BJ (cell line): ENCODE results near the gene DLST. TPM values are rescaled to one million over a fixed set of nuclear protein-coding genes. Genes with fewer than 3 reads are reported as not detected.
"Not testable (repeated sequence)": the region's sequence is repeated elsewhere in the genome, so short reads cannot be mapped to it uniquely, and the experiment has no call there.

Experiments
- CTCF ChIA-PET: fragments of 350-600 bp; formaldehyde crosslinking; extraction: SDS; loops from one replicate; lab custom pipeline; 2021; ENCODE audit warnings: antibody characterized with exemption, inconsistent platforms; lab: Yijun Ruan, JAX
- POLR2A ChIA-PET: fragments of 300-600 bp; sonication (Branson Sonifier 250); formaldehyde crosslinking; extraction: SDS; loops from one replicate; lab custom pipeline; 2021; ENCODE audit warnings: antibody characterized with exemption; lab: Charles Lee
- DNase-seq: peaks from one replicate; pipeline ENCODE4 v3.0.0-alpha.2; 2011; ENCODE audit warnings: low read depth
- H3K27me3 ChIP-seq: 2 replicates; pipeline ENCODE4 v1.6.0; 2011; ENCODE audit warnings: low read length; ENCODE audit not compliant: control insufficient read depth, insufficient read depth
- H3K36me3 ChIP-seq: 2 replicates; pipeline ENCODE4 v1.5.1; 2011; ENCODE audit warnings: low read length; ENCODE audit not compliant: control insufficient read depth, insufficient read depth
- H3K4me3 ChIP-seq: 2 replicates; pipeline ENCODE4 v1.5.1; 2011; ENCODE audit warnings: low read depth, mild to moderate bottlenecking, control low read depth, low read length
- CTCF ChIP-seq: IDR thresholded peaks from 2 replicates; pipeline ENCODE4 v1.5.1; 2011; ENCODE audit warnings: low read depth, mild to moderate bottlenecking, control low read depth, inconsistent platforms, low read length, moderate library complexity; ENCODE audit not compliant: insufficient read depth
- polyA plus RNA-seq: library from polyadenylated mRNA; depleted of rRNA; stranded (reverse); fragments of >200 nt; gene quantifications from 2 replicates; pipeline ENCODE4 v1.2.3, GENCODE V29; 2011

The DLST gene
- polyA plus RNA-seq, 1 experiment: 150 TPM

- ChIA-PET CTCF (interaction anchor here (1.8 kb wide), 1 partner anchor 137 kb away, joined by 5 read pairs; the partner anchor contains the start of gene ZC2HC1C), POLR2A (no interaction called here)
- no peak for DNase-seq
- Histone ChIP-seq H3K27me3 (peaks cover 7% of the 10 kb centered on the region), H3K4me3 (no peak overlapping the region), H3K36me3 (no peaks in the 10 kb centered on the region)
- no peak for TF ChIP-seq CTCF
Observed at GRCh38 chr14:74932401-74932901, 50.7 kb downstream of the DLST start.

GRCh38 chr14:74932936-74933335 lies 51.2 kb downstream of the DLST start:
- DNase-seq, POLR2A ChIA-PET, H3K4me3 ChIP-seq, CTCF ChIA-PET, H3K36me3 ChIP-seq, H3K27me3 ChIP-seq: not testable (repeated sequence)

- POLR2A ChIA-PET: no interaction called here
- TF ChIP-seq CTCF: no peak
- Histone ChIP-seq H3K4me3 (no peak overlapping the region), H3K27me3 (peaks cover 7% of the 10 kb centered on the region), H3K36me3 (no peaks in the 10 kb centered on the region)
- CTCF ChIA-PET: interaction anchor here (0.9 to 2.6 kb wide), 5 partner anchors 11 to 192 kb away, joined by 3 to 16 read pairs (median 4); partner anchors contain the start of gene RPS6KL1
- DNase-seq: no peak
Observed at GRCh38 chr14:74934041-74934440, 52.3 kb downstream of the DLST start.

GRCh38 chr14:74934476-74935359 lies 53.0 kb downstream of the DLST start:
- POLR2A ChIA-PET: no interaction called here
- no peak for DNase-seq
- H3K27me3 ChIP-seq: peaks cover 2% of the 10 kb centered on the region; the same call in 1 of the 2 replicates
- no peak for TF ChIP-seq CTCF
- CTCF ChIA-PET: interaction anchor here (0.6 to 2.6 kb wide), 7 partner anchors 12 to 191 kb away, joined by 3 to 16 read pairs (median 4); partner anchors contain the start of gene RPS6KL1
- H3K4me3 ChIP-seq: no peak overlapping the region
- no peaks in the 10 kb centered on the region for H3K36me3 ChIP-seq

DNA sequence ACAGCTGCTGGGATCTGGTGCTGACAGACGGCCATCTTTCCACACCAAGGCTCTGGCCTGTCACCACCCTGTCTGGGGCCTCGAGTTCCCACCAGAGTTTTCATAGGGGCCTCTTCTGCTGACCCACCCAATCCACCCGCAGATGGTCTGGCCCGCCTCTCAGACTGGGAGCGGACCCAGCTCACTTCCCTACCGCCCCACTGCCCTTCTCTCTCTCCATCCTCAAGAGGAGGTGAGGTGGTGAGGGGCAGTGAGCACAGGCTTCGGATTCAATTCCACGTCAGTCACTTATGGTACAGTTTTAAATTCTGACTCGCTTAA lies 53.6 kb downstream of the DLST start:
- no peak for TF ChIP-seq CTCF
- CTCF ChIA-PET: interaction anchor here (2.2 to 2.6 kb wide), 2 partner anchors 11 to 29 kb away, joined by 8 to 16 read pairs; no protein-coding TSS in a partner anchor
- POLR2A ChIA-PET: no interaction called here

More for the DNA sequence above, 53.6 kb downstream of the DLST start:
- Histone ChIP-seq H3K27me3 (peaks cover 2% of the 10 kb centered on the region; the same call in 1 of the 2 replicates), H3K36me3 (no peaks in the 10 kb centered on the region), H3K4me3 (no peak overlapping the region)
- DNase-seq: no peak
